GM18870 (cell line): Measurements from ENCODE around the gene OR51T1.
"Not testable (repeated sequence)": the region's sequence is repeated elsewhere in the genome, so short reads cannot be mapped to it uniquely, and the experiment has no call there.

Experiments
- ATAC-seq: cut with Tn5 transposase; IDR thresholded peaks from one replicate; pipeline ENCODE4 v1.9.1; 2021; ENCODE audit warnings: moderate library complexity; ENCODE audit not compliant: unreplicated experiment

OR51T1 gene

GRCh38 chr11:4881860-4882500 lies at the start of gene OR51T1:
OR51T1 (plus strand) TSS chr11:4881900; CDS start chr11:4881900, 0 bp downstream.
- no peak for ATAC-seq

GRCh38 chr11:4839851-4840549 lies 41.7 kb upstream of the OR51T1 start:
- ATAC-seq = no peak

- ATAC-seq = no peak
These were observed 32.7 kb upstream of the OR51T1 start, which contains the start of gene OR51S1 for GRCh38 chr11:4848908-4849532. OR51S1 (minus strand) TSS chr11:4849208; CDS start chr11:4849208, 0 bp downstream.

GRCh38 chr11:4851033-4851432 lies 30.7 kb upstream of the OR51T1 start:
- no peak for ATAC-seq

GRCh38 chr11:4854286-4854685 lies 27.4 kb upstream of the OR51T1 start:
- not testable (repeated sequence) for ATAC-seq

- no peak for ATAC-seq
These were observed 19.1 kb upstream of the OR51T1 start for GRCh38 chr11:4862447-4863236.

GRCh38 chr11:4863876-4864275 lies 17.8 kb upstream of the OR51T1 start:
- ATAC-seq = no peak

GRCh38 chr11:4865855-4866254 lies 15.8 kb upstream of the OR51T1 start:
- ATAC-seq = no peak

- no peak for ATAC-seq
These were observed 512 bp upstream of the OR51T1 start for GRCh38 chr11:4881188-4881587.

- no peak for ATAC-seq
These were observed 843 bp downstream of the OR51T1 start for GRCh38 chr11:4882543-4882942.

GRCh38 chr11:4884361-4884760 lies 2.7 kb downstream of the OR51T1 start:
- ATAC-seq = no peak

- no peak for ATAC-seq
These were observed 4.5 kb downstream of the OR51T1 start for GRCh38 chr11:4886186-4886585.

GRCh38 chr11:4887591-4887990 lies 5.9 kb downstream of the OR51T1 start:
- no peak for ATAC-seq

GRCh38 chr11:4890279-4890678 lies 8.6 kb downstream of the OR51T1 start:
- ATAC-seq = no peak

- no peak for ATAC-seq
These were observed 10.4 kb downstream of the OR51T1 start for GRCh38 chr11:4891996-4892640.

- ATAC-seq = no peak
These were observed 21.8 kb downstream of the OR51T1 start, which contains the start of gene OR51A7 for GRCh38 chr11:4903484-4903883. OR51A7 (plus strand) TSS chr11:4903783; CDS start chr11:4907370, 3,587 bp downstream.

- no peak for ATAC-seq
These were observed 34.9 kb downstream of the OR51T1 start for GRCh38 chr11:4916581-4916980.

GRCh38 chr11:4919250-4919649 lies 37.5 kb downstream of the OR51T1 start, which contains the start of gene OR51G2:
OR51G2 (minus strand) TSS chr11:4919350; CDS start chr11:4915663, 3,687 bp downstream.
- no peak for ATAC-seq

GRCh38 chr11:4921796-4922195 lies 40.1 kb downstream of the OR51T1 start:
- ATAC-seq = no peak

- ATAC-seq = no peak
These were observed 40.6 kb downstream of the OR51T1 start for GRCh38 chr11:4922304-4922703.
